Mononuclear cell (primary cell): ENCODE results near the gene RPS17. TPM values are rescaled to one million over a fixed set of nuclear protein-coding genes. Genes with fewer than 3 reads are reported as not detected.
"Not testable (repeated sequence)": the region's sequence is repeated elsewhere in the genome, so short reads cannot be mapped to it uniquely, and the experiment has no call there.

ENCODE experiments used
- H3K27me3 ChIP-seq: 2 replicates; pipeline ENCODE4 v1.6.0; 2011; ENCODE audit warnings: low read length, control low read depth; ENCODE audit not compliant: insufficient read depth
- H3K4me1 ChIP-seq: 2 replicates; pipeline ENCODE4 v1.5.1; 2011; ENCODE audit warnings: mild to moderate bottlenecking, low read length, control low read depth; ENCODE audit not compliant: insufficient read depth
- H3K4me3 ChIP-seq: 2 replicates; pipeline ENCODE4 v1.5.1; 2011; ENCODE audit warnings: mild to moderate bottlenecking, low read length, moderate library complexity
- H3K9me3 ChIP-seq: 2 replicates; pipeline ENCODE4 v1.5.1; 2011; ENCODE audit warnings: low read depth, mild to moderate bottlenecking, control low read depth, low read length
- total RNA-seq: library from RNA; depleted of rRNA; stranded (reverse); fragments of >200 nt; gene quantifications from one replicate; pipeline ENCODE4 v1.2.3, GENCODE V29; 2012

Gene RPS17
- total RNA-seq, 1 donor = 2,519 TPM

DNA sequence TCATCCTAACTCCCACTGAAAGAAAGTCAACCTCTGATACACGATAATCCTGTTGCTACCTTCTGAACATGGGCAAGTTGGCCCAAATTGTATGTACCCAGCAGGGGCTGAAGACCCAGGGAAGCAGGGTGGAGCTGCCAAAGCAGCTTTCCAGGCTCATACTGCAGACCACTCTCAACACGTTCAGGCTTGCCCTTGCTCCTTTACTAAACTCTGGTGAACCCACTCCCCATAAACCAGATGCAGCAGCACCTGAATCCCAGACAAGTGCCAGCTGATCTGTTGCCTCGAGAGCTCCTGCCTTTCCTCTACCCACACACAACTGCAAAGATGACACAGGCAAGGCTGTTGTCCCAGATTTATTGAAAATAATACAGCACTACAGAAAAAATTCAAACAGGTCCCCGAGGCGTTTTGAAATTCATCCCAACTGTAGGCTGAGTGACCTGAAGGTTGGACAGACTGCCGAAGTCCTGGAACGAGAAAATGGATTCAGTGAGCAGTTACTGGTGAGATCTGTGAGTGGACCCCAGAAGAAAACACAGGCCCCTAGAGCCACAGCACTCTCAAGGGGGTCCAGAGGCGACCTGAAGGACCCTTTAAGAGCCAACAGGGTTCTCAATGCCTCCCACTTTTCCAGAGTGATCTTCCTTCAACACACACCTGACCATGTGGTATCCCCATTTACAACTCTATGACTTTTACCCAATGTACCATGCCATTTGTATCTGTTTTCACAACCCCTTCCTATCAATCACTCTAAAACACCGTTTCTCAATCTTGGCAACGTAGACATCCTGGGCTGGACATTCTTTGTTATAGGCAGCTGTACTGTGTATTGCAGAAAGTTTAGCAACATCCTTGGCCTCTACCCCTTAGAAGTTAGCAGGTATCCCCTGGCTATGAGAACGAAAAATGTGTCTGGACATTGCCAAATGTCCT is 3.6 kb downstream of the RPS17 start:
- no peak overlapping the region for H3K4me3 ChIP-seq
- H3K27me3 ChIP-seq = no peaks in the 10 kb centered on the region
- H3K4me1 ChIP-seq = peaks cover 27% of the 10 kb centered on the region
- no peaks in the 10 kb centered on the region for H3K9me3 ChIP-seq

DNA sequence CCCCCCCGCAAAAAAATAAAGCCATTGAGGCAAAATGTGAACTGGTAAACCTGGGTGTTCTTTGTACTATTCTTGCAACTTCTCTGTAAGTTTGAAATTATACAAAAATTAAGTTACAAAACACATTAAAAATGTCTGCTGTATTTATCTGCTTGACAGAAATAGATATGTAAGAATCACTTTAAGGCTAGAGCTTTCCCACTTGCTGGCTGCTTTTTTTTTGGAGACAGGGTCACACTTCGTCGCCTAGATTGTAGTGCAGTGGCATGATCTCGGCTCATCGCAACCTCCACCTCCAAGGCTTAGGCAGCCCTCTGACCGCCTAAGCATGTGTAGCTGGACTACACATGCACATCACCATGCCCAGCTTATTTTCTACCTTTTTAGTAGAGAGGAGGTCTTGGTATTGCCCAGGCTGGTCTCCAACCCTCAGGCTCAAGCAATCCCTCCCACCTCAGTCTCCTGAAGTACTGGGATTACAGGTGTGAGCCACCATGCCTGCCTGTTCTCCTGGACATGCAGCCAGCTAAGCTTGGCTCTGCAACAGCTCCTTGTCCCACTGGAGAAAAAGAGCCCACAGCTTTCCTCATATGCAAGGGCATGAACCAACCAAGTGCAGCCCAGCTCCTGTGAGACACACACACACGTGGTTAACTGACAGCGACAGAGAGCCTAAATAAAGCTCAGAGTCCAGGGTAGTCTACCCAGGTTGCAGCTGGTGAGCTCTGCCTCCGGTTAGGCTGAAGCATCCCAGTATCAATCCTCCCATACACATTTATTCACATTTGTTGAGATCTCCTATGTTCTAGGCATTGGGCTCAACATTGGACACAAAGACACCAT is 4.5 kb downstream of the RPS17 start:
- Histone ChIP-seq H3K4me3 (no peak overlapping the region), H3K4me1 (peaks cover 23% of the 10 kb centered on the region), H3K9me3 (no peaks in the 10 kb centered on the region), H3K27me3 (no peaks in the 10 kb centered on the region)

DNA sequence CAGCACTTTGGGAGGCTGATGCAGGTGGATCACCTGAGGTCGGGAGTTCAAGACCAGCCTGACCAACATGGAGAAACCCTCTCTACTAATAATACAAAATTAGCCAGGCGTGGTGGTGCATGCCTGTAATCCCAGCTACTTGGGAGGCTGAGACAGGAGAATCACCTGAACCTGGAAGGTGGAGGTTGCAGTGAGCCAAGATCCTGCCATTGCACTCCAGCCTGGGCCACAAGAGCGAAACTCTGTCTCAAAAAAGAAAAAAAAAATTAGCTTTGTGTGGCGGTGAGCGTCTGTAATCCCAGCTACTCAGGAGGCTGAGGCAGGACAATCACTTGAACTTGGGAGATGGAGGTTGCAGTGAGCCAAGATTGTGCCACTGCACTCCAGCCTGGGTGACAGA is 5.1 kb downstream of the RPS17 start:
- not testable (repeated sequence) for H3K9me3 ChIP-seq, H3K27me3 ChIP-seq, H3K4me3 ChIP-seq

DNA sequence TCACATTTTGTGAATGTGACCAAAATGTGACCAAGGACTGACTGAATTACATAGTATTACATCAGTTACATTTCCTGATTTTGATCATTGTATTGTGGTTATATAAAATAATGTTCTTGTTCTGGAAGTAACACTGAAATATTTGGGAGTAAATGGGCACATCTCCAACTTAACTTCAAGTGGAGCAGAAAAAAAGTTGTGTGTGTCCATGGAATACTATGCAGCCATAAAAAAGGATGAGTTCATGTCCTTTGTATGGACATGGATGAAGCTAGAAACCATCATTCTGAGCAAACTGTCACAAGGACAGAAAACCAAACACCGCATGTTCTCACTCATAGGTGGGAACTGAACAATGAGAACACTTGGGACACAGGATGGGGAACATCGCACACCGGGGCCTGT is 5.8 kb downstream of the RPS17 start:
- not testable (repeated sequence) for H3K4me3 ChIP-seq, H3K27me3 ChIP-seq, H3K9me3 ChIP-seq
- H3K4me1 ChIP-seq = peaks cover 23% of the 10 kb centered on the region

More for the DNA sequence above, 5.1 kb downstream of the RPS17 start:
- peaks cover 25% of the 10 kb centered on the region for H3K4me1 ChIP-seq

DNA sequence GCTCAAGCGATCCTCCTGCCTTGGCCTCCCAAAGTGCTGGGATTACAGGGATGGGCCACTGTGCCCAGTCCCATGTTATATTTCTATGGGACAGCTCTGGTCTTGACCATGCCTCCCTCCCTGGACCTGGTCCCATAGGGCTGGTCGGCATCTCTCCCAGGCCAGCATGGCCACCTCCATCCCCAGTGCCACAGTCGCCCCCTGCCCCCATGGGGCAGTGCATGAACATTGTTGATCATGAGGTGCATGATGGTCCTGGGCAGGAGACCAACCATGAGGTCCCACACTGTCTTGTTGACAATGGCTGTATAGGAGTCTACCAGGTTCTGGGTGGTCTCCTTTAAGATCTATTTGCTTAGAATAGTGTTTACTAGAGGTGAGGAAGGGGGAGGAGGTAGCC is 6.5 kb downstream of the RPS17 start:
- no peaks in the 10 kb centered on the region for H3K9me3 ChIP-seq
- no peak overlapping the region for H3K4me3 ChIP-seq
- peaks cover 17% of the 10 kb centered on the region for H3K4me1 ChIP-seq
- no peaks in the 10 kb centered on the region for H3K27me3 ChIP-seq

DNA sequence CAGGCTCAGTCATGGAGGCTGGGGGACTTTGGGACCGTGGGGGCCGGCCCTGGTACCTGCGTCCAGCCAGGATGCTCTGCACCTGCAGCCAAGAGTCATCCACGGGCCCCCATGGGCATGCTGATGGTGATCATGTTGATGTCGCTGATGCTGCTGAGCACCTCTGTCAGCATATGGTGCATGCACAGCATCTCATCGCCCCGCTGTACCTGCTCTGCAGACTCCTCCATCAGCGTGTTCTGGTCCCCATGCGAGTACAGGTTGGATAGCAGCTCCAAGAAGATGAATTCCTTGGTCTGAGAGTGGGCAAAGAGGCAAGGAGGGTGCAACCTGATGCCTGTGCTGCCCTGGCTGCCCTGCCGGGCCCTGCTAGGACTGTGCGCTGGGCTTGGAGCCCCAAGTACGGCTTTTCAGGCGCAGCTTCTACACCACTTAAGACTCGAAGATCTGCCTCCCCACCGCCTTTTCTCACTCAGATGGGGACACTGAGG is 7.2 kb downstream of the RPS17 start:
- Histone ChIP-seq H3K4me3 (no peak overlapping the region), H3K4me1 (peaks cover 10% of the 10 kb centered on the region), H3K27me3 (no peaks in the 10 kb centered on the region), H3K9me3 (no peaks in the 10 kb centered on the region)

DNA sequence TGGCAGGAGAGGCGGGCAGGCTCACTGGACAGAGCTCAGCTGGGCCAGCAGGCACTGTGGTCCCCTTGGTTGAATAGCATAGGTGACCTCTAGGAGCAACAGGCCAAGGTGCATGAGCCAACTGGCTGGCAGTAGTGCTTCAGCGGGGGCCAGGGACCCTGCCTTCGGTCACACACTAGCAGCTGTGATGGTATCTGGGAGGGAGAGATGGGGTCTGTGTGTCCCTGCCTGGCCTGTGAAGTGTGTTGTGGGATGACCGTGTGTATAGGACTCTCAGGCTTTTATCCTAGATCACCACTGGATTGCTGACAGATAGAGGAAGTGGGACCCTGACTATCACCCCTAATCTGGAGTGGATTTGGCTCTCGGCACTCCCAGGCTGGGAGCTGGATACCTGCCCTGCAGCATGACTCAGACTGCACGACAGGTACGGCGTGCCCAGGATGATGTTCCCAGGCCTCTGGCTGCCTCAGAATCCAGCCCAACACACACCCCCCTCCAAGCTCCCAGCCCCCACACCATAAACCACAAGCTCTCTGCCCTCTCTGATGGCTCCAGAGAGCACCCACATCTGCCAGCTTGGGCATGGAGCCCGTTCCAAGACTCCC is 7.8 kb downstream of the RPS17 start:
- Histone ChIP-seq H3K27me3 (no peaks in the 10 kb centered on the region), H3K4me1 (peaks cover 6% of the 10 kb centered on the region), H3K4me3 (no peak overlapping the region), H3K9me3 (no peaks in the 10 kb centered on the region)

DNA sequence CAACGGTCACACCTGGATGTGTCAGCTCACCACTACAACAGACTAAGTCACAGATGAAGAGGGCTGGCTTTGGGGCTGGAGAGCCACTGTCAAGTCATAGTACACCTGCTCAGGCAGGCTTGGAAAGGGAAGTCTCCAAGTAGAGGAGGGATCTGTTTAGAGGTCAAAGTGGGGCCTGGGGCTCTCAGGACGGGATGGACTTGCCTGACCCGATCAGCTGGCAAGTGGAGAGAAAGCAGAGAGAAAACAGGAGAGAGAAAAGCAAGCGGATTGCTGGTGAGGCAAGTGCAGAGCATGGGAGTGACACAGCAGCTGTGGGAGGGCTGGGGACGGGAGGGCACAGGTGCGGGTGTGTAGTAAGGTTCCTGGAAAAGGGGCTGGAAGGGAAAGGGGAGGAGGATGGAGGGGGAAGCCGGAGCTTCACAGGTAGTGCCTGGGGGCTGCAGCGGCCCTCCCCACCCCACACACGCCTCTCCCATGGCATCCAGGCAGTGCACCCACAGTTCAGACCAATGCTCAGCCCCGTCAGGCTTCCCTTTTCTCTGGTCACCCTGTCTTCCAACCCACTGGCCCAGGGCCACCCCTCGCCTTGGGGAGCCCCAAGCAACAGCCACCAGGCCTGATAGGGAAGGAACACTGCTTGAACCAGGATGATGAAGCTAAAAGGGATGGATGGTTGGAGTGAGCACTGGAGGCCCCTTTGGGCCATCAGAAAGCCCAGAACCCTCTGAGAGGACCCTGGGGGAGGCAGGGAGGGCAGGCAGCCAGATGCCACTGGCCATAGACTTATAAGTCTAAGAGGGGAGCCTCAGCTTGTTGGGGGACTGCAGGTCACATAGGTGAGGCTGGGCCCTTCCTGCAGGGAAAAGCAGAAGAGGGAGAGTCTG is 8.5 kb downstream of the RPS17 start:
- Histone ChIP-seq H3K27me3 (no peaks in the 10 kb centered on the region), H3K4me1 (peaks cover 6% of the 10 kb centered on the region), H3K4me3 (no peak overlapping the region), H3K9me3 (no peaks in the 10 kb centered on the region)

DNA sequence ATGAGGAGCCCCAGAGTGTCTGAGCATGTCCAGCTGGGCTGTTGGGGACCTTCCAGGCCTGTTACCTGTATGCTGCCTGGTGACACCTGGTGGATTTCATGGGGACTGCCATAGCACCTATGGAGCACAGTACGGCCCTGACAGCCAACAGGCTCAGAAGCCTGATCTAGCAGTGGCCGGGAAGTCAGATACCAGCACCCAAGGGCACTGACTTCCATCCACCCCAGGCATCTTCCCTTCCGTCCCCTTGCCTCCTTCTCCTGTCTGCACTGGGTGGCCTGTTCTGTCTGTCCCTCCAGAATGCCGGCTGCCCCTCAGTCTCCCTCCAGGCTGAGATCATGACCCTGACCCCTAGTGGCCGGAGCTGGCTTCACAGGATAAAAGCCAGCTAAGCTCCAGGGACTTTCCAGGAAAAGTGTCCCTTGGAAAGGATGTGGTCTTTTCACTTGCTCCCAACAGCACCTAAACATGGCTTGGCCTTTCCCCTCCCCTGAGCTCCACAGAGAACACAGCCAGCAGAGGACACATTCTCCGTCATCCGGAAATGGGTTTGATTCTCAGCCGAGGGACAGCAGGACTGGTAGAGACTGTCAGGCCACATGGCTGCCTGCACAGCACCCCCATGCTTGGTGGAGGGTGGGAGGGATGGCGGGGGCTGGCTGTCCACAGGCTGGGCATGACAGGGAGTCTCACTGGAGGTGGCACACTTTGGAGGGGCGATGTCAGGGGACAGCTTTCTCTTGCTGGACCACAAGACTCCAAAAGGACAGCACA is 9.5 kb downstream of the RPS17 start:
- peaks cover 6% of the 10 kb centered on the region for H3K4me1 ChIP-seq
- H3K27me3 ChIP-seq = no peaks in the 10 kb centered on the region
- no peaks in the 10 kb centered on the region for H3K9me3 ChIP-seq
- H3K4me3 ChIP-seq = no peak overlapping the region

DNA sequence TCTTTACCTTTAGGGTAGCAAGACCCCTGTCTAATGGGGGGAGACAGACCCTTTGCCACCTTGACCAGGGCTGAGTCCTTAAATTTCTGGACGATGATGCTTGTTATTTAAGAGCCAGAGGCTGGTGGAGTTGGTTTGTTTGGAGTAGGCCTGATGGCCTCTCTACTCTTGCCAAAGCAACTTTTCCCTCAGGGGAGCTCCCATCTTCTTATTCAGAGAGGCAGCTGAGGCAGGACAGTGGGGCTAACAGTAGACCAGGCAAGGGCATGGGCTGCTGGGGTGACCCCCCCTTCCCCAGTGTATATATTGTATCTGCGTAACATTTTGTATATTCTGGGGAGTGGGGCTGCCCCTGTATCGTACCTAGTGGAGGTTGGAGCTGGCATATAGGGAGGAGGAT is 10.3 kb downstream of the RPS17 start:
- no peak overlapping the region for H3K4me3 ChIP-seq
- no peaks in the 10 kb centered on the region for H3K27me3 ChIP-seq
- peaks cover 6% of the 10 kb centered on the region for H3K4me1 ChIP-seq
- no peaks in the 10 kb centered on the region for H3K9me3 ChIP-seq

DNA sequence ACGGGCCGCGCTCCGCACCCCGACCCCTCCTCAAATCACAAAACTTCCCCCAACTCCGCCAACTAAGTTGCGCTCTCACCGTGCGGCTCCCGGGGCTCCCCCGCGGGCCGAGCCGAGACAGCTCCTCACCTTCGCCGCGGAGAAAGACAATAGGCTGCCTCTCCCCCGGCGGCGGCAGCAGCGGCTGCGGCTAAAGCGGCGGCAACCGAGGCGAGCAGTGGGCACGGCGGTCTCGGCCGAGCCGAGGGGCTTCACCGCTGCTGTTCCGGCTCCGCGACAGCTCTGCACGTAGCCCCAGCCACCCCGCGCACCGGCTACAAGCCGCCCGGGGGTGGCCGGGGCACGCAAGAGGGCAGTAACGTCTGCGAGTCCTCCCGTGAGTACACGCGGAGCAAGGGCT is 26.7 kb downstream of the RPS17 start:
- H3K4me3 ChIP-seq, H3K9me3 ChIP-seq, H3K27me3 ChIP-seq, H3K4me1 ChIP-seq: not testable (repeated sequence)

DNA sequence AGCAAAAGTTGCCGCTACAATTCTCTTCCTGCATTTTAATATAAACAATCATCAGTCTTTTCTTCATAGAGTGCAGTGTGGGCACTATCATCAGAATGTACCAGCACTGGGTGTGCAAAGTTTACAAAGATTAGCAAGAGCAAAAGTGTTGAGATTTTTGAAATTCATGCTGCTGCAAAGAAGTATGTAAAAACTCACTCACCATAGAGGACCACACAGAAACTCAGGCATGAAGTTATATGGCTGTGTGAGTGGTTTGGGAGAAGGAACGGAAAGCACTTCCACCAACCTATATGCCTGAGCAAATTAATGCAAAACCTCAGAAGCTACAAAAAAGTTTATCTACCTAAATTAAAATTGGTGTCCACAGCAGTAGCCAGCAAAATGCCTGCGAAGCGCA is 32.6 kb downstream of the RPS17 start:
- H3K27me3 ChIP-seq, H3K4me3 ChIP-seq, H3K4me1 ChIP-seq, H3K9me3 ChIP-seq: not testable (repeated sequence)

DNA sequence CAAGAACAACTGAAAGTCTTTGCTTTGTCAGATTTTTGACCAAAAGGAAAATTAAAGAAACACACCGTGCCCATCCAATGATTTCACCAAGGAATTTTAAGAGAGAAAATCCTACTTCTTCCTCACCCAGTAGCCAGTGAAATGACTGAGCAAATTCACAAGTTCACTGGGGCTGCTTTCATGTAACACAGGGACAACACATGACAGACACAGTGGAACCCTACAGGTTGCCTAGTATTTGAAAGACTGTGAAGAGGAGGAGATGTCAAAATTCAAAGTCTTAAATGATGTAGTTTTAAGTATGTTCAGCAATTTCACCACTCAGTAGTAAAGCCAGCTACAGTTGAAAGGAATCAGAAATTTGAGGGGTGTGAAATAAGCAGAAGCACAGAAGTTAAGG is 33.2 kb downstream of the RPS17 start:
- H3K4me3 ChIP-seq = not testable (repeated sequence)

DNA sequence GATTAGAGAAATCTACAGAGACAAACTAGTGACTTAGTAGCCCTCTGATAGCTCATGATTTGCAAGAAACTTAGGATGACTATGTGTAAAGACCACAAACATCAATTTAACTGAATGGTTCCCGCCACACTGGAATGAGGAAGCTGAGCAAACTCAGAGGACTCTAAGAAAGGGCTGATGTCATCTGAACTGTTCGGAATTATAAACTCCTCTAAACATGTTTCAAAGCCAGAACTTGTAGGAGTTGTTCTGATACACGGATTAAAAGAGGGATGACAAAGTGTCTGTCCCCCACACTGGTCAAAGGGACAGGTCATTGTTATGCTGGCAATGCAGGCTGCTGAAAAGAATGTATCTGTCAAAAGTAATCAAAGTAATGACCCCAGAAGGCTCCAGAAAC is 34.4 kb downstream of the RPS17 start:
- H3K27me3 ChIP-seq, H3K4me3 ChIP-seq, H3K9me3 ChIP-seq, H3K4me1 ChIP-seq: not testable (repeated sequence)

More for the DNA sequence above, 33.2 kb downstream of the RPS17 start:
- H3K27me3 ChIP-seq, H3K4me1 ChIP-seq, H3K9me3 ChIP-seq: not testable (repeated sequence)
